ENCODE data around the gene RNF167. TPM values are rescaled to one million over a fixed set of nuclear protein-coding genes. Genes with fewer than 3 reads are reported as not detected.
A peak's percentile ranks its signal among the peaks of the same experiment; 100 is the strongest.

RNF167 gene
- total RNA-seq, 1 donor from 2014 or later = 90.7 TPM

DNA sequence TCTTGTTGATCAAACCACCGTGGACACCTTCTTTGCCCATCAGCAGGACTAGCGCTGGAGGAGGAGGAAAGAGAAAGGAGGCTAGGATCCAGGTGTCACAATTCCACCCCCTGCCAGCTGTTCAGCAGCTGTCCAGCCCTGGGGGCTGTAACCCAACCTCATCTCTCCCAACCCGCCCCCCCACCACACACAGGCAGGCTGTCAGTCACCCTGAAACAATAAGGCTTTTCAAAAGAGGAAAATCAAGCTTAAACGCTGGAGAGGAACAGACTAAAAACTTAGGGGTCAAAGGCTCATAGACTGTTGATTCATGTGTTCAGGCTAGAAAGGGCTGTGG, 5.8 kb downstream of the RNF167 start:
- H3K9me3 ChIP-seq (replicated peaks) = no peaks in the 10 kb centered on the region
- peak overlapping the region; percentile 100 for H3K27ac ChIP-seq (replicated peaks)
- peaks cover 92% of the 10 kb centered on the region for H3K4me1 ChIP-seq
- no peaks in the 10 kb centered on the region for H3K27me3 ChIP-seq (ENCODE audit: low read depth)
- peaks cover 51% of the 10 kb centered on the region for H3K36me3 ChIP-seq
- TF ChIP-seq, protein P1, sequence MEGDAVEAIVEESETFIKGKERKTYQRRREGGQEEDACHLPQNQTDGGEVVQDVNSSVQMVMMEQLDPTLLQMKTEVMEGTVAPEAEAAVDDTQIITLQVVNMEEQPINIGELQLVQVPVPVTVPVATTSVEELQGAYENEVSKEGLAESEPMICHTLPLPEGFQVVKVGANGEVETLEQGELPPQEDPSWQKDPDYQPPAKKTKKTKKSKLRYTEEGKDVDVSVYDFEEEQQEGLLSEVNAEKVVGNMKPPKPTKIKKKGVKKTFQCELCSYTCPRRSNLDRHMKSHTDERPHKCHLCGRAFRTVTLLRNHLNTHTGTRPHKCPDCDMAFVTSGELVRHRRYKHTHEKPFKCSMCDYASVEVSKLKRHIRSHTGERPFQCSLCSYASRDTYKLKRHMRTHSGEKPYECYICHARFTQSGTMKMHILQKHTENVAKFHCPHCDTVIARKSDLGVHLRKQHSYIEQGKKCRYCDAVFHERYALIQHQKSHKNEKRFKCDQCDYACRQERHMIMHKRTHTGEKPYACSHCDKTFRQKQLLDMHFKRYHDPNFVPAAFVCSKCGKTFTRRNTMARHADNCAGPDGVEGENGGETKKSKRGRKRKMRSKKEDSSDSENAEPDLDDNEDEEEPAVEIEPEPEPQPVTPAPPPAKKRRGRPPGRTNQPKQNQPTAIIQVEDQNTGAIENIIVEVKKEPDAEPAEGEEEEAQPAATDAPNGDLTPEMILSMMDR (IDR thresholded peaks at IDR 0.05; ENCODE audit: borderline replicate concordance) = no peak
- DNase-seq = no peak
- peak overlapping the region; percentile 99 for H3K4me3 ChIP-seq
- intact Hi-C loops (cut with micrococcal nuclease) = no loop called here

DNA sequence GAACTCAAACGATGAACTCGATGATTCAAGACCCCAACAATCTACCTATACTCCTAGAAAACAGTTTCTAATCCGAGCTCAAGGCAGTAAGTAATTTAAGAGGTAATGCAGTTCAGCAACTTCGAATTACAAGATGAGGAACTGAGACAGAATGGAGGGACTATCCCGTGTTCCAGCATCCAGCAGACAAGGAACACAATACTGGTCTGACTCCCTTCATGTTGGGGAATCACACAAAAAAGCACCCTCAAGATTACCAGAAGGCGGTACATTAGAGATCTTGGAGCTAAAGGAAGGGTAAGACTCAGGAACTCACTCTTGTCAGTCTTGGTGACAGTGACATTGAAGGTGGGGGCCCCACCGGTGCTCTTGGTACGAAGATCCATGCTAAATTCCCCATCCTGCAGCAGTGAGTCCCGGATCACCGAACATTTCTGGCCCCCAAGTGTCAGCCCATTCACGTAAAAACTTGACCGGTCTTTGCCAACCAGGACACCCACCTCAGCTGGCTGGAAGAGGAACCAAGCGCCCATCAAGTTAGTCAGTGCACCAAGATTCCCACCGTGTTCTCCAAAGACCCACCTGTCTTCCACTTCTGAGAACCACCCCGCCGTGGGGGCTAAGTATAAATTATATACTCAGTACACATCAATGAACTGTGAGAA, 6.4 kb downstream of the RNF167 start:
- no peaks in the 10 kb centered on the region for H3K9me3 ChIP-seq (replicated peaks)
- intact Hi-C loops (cut with micrococcal nuclease) = no loop called here
- peak overlapping the region; percentile 99 for H3K4me3 ChIP-seq
- DNase-seq = no peak
- peak overlapping the region; percentile 100 for H3K27ac ChIP-seq (replicated peaks)
- no peaks in the 10 kb centered on the region for H3K27me3 ChIP-seq (ENCODE audit: low read depth)
- peaks cover 90% of the 10 kb centered on the region for H3K4me1 ChIP-seq
- H3K36me3 ChIP-seq = peaks cover 51% of the 10 kb centered on the region
- TF ChIP-seq, protein P1 (IDR thresholded peaks at IDR 0.05; ENCODE audit: borderline replicate concordance) = no peak

DNA sequence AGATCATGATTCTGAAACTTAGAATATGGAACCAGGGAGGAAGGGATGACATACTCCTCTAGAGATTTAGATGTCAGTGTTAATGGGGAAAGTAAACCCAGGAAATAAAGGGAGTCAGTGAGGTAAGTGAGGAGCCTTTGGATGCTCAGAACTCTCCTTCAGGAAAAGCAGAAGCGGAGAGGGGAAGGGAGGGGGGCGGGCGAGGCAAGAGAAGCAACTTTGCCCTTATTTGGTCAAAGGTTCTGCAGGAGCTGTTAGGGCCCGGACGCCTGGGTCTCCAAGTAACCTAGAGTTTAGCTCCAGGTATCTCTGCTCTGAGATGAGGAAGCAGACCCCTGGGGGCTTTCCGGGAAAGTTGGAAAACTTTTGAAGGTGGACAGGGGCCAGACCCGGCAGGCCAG, 6.9 kb downstream of the RNF167 start:
- Histone ChIP-seq H3K27me3 (ENCODE audit: low read depth) (no peaks in the 10 kb centered on the region), H3K4me1 (peaks cover 84% of the 10 kb centered on the region), H3K27ac (replicated peaks) (peak overlapping the region; percentile 100), H3K36me3 (peaks cover 48% of the 10 kb centered on the region), H3K4me3 (peak overlapping the region; percentile 99), H3K9me3 (replicated peaks) (no peaks in the 10 kb centered on the region)
- TF ChIP-seq, protein P1 (IDR thresholded peaks at IDR 0.05; ENCODE audit: borderline replicate concordance) = no peak
- no peak for DNase-seq
- intact Hi-C loops (cut with micrococcal nuclease) = no loop called here

DNA sequence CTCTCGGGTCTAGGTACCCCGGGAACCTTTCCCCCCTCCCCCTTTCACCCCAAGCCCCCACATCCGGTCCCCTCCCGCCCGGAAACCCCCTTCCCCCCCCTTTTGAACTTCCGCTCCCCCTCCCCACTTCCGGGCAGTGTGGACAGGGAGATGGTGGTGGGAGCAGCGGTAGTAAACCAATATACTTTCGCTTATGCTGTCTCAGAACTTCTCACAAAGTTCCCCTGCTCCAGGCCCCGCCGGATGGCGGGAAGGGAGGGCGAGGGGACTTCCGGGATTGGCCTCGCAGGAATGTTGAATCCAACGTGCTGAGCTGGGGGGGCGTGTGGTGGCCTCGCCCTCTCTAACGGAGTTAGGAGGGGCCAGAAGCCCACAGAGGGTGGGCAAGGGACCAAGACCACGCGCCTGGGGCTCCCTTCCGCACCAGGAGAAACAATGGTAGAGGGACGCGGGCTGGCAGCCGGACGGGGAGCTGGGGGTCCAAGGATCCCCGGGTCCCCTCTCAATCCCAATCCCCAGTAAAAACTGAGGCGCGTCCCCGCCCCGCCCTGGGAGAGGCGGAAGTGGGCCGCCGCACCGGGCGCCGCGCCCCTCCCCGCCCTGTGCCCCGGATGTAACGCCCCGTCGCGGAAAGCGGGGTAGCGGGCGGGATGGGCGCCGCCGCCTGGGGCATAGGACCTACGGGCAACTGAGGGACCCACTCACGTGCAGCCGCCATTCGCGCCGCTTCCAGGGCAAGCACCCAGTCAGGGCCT, 7.5 kb downstream of the RNF167 start:
- no peaks in the 10 kb centered on the region for H3K27me3 ChIP-seq (ENCODE audit: low read depth)
- TF ChIP-seq, protein P1 (IDR thresholded peaks at IDR 0.05; ENCODE audit: borderline replicate concordance) = no peak
- peak; percentile 67 for DNase-seq
- peak overlapping the region; percentile 100 for H3K27ac ChIP-seq (replicated peaks)
- peak overlapping the region; percentile 99 for H3K4me3 ChIP-seq
- peaks cover 42% of the 10 kb centered on the region for H3K36me3 ChIP-seq
- intact Hi-C loops (cut with micrococcal nuclease) = no loop called here
- no peaks in the 10 kb centered on the region for H3K9me3 ChIP-seq (replicated peaks)
- H3K4me1 ChIP-seq = peaks cover 84% of the 10 kb centered on the region

DNA sequence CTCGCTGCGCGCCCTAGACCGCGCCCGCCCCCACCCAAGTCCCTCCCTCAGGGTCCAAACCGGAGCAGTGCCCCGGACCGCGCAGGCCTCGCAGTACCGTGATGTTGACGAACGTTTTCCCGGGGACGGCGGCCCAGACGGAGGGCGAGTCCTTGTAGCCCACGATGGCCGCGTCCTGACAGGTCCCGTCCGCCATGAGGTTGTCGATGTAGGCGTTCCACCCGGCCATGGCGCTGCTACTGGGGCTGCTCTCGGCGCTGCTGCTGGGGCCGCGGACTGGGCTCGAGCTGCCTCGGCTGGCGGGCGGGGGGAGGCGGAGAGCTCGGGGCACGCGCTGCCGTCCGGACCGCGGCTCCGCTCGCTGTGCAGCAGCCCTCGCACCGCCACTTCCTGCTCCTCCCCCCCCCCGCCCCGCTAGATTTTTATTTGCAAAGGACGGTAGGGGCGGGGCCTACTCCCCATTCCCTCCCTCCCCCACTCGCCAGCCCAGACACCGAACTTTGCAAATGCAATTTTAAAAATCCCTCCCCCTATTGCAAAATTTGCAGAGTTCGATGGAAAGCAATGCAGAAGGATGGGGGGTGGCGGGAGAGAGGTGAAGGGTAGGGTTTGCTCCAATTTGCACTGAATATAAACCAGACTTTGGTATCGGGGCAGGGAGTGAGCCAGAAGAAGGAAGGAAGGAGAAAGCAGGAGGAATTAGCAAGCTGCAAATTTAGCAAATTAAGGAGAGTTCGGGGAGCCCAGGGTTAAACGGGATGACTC, 8.3 kb downstream of the RNF167 start, which contains the start of gene PFN1:
PFN1 (minus strand) TSS at position 365 of the 765 bp plus-strand sequence; CDS start at position 229, 136 bp downstream.
- Histone ChIP-seq H3K4me3 (peak within 1 kb of the TSS; percentile 99), H3K27ac (replicated peaks) (peak within 1 kb of the TSS; percentile 100), H3K4me1 (peaks cover 84% of the 10 kb centered on the region), H3K27me3 (ENCODE audit: low read depth) (no peaks in the 10 kb centered on the region), H3K9me3 (replicated peaks) (no peaks in the 10 kb centered on the region), H3K36me3 (peaks cover 34% of the 10 kb centered on the region)
- peak; percentile 93 for DNase-seq
- intact Hi-C loops (cut with micrococcal nuclease) = no loop called here
- TF ChIP-seq, protein P1 (IDR thresholded peaks at IDR 0.05; ENCODE audit: borderline replicate concordance) = no peak
